GM18870 (cell line): ENCODE results near the gene TOP1.
"Not testable (repeated sequence)": the region's sequence is repeated elsewhere in the genome, so short reads cannot be mapped to it uniquely, and the experiment has no call there.

ENCODE experiments used
- ATAC-seq: cut with Tn5 transposase; IDR thresholded peaks from one replicate; pipeline ENCODE4 v1.9.1; 2021; ENCODE audit warnings: moderate library complexity; ENCODE audit not compliant: unreplicated experiment

Gene TOP1

DNA sequence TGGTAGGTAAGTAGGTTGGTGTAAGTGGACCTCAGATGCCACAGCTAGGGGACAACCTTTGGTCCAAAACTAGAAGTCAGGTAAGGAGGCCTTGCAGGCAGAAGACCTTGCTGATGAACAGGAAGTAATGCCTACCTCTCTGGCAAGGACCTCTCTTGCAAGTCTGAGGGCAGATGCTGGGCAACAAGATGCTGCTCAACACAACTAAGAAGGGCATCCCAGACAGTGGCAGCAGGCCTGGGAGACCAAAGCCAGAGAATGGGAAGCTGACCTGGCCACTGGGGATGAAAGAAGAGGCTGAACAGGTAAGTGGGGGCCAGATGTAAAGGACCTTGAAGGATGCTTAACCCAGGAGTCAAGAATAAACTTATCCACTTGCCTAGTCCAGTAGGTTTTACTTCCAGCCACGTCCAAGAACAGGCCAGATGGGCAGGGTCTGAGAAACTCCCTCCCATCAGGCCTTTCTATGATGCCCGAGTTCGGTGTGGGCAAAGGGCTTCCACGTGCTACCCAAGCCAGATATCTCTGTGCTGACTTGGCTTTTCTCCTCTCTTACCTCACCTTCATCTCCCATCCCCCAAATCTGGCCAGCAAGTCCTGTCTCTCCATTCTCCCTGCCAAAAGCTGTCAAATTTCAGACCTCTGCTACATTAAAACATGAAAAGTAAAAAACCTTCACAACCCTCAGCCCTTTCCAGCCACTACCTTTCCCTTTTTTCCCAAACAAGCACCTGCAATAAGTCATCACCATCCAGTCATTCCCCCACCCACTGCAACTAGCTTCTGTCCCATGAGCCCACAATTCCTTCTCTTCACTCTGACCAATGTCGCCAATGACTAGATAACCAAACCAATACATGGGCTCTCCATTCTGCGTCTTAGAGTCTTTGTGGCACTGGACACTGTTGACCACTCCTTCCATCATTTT lies 97.2 kb downstream of the TOP1 start:
- ATAC-seq, result no peak

DNA sequence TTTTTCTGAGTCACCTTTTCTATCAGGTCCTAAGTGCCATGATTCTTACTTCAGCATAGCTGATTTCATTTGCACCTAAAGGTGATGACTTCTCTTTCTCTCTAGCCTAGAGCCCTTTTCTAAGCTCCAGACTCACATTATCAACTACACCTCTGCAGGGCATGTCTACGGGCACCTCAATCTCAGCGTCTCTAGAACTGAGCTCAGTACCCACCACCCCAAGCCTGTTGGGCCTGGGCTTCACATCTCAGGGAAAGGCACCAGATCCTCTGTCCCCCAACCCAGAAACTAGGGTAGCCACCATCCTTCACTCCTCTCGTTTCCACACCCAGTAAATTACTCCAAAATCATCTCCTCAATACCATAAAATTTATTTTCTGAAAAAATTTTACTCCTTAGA lies 98.1 kb downstream of the TOP1 start:
- no peak for ATAC-seq

DNA sequence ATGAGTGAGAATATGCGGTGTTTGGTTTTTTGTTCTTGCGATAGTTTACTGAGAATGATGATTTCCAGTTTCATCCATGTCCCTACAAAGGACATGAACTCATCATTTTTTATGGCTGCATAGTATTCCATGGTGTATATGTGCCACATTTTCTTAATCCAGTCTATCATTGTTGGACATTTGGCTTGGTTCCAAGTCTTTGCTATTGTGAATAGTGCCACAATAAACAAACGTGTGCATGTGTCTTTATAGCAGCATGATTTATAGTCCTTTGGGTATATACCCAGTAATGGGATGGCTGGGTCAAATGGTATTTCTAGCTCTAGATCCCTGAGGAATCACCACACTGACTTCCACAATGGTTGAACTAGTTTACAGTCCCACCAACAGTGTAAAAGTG lies 99.7 kb downstream of the TOP1 start:
- ATAC-seq, result not testable (repeated sequence)

DNA sequence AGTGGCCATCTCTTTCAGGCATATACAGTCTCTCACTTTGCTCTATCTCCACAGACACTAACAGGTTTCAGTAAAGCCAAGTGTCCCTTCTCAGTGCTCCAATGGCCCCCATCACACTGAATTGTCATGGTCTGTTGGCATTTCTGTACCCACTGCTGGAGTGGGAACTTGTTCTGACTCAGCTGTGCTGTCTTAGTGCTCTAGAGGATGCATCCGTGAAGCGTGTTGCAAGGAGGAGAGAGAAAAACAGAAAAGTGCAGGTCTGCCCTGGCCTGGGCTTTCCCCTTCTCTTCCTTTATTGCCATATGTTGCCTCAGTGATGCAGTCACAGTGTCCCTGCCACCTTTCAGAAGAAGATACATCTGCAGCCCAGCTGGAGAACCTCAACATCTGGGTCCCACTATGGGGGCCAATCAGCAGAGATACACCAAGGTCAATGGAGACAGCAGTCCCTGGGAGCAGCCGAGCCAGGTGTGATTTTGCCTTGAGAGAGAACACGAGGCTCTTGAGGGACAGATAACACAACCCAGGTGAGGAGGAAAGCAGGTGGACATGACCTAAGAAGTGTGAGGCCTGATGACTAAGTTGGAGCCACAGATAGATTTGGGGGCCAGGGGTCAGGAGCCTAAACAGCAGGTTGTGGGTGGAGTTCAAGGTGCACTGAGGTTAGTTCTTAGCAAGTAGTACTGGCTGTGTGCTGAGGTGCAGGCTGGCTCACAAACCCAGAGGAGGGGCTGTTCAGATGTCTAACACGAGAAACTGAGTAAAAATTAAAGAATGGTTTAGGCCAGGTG lies 103.2 kb downstream of the TOP1 start:
- no peak for ATAC-seq

DNA sequence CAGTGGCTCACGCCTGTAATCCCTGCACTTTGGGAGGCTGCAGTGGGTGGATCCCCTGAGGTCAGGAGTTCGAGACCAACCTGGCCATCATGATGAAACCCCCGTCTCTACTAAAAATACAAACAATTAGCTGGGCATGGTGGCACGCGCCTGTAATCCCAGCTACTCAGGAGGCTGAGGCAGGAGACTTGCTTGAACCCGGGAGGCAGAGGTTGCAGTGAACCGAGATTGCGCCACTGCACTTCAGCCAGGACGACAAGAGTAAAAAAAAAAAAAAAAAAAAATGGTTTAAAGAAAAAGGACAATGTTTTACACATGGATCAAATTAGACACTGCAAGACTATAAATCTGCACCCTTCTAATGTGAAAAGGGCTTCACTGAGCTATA lies 103.8 kb downstream of the TOP1 start:
- not testable (repeated sequence) for ATAC-seq

DNA sequence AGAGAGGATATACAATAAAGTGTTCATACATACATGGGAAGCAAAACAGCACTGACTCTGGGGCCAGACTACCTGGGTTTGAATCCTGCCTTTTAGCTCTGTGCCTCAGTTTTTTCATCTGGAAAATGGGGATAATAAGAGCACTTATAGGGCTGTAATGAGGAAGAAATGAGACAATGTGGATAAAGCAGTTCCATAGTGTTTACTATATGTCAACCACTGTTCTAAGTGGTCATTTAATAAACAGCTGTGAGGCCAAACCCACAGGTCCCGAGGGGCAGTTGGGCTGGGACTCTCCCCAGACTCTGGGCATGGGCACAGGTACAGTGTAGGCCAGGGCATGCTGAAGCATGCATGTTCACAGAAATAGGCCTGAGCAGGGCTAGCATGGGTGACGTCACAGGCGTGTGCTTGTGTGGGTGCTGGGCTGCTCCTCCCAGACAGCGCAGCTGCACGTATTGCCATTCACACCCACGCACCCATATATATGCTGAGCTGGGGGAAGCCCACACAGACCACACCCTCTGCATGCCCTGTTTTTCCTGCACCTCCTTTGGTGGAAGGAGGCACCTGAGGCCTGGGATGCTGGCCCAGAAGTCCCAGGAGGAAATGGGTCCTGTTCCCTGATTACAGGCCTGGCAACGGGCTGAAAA lies 105.2 kb downstream of the TOP1 start:
- peak; percentile 46 for ATAC-seq

DNA sequence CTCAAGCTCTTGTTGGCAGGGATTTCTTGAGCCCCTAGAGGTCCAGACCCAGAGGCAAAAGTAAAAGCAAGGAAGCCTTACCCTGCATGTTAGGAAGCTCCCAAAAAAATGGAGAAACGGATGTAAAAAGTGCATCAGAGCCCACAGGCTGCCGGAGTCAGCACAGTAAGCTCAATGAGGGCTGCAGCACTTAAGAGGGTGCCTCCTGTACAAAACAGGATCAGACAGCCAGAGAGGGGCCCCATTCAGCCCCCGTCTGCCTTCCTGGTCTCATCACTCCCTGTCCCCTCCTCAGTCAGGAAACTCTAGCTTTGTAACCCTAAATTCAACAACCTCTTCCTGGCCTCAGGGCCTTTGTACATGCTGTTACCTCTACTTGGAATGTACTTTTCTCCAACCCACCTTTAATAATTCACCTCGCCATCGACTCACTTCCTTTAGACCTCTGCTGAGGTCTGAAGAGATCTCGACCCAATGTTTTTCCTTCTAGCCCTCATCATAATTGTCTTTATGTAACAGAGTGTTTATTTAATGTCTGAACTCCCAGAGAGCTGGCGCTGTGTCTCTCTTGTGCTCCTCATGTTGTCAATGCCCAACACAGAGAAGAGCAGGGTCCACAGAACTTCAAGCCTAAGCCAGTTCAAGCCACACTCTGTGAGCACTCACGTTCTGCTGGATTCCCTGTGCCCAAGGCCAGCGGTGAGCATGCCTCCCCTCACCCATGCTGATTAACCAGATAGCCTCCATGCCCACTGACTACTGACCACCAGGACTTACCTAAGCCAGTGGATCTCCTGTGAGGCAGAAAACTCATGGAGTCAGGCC lies 106.0 kb downstream of the TOP1 start:
- ATAC-seq, result no peak

DNA sequence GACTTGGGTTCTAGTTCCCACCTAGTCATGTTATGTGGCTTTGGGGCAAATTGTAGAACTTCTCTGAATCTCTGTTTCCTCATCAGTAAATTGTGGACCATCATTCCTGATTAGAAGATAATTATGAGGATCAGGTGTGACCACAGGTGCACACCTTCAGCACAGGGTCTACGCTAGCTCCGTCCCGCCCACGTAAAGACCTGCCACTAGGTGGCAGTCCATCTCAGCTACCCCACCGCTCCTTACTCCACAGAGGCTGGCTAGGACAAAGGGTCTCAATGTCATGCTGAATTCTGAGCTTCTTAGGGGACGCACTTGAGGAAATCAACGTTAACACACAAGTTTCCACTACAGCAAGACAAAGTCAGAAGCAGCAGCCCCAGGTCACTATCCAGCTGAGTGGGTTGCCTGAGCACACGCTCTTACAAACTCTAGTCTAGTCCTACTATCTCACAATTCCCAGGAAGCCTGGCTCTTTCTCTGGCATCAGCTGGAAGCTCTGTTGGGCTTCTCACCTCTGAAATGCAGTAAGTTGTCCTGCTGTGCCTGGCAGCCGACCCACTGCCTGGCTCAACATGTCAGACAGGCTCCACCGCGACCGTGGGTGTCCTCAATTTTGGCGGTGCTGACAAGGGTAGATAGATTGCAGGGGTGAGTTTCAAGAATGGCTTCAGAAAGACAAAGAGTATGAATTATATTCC lies 106.7 kb downstream of the TOP1 start:
- ATAC-seq, result no peak

DNA sequence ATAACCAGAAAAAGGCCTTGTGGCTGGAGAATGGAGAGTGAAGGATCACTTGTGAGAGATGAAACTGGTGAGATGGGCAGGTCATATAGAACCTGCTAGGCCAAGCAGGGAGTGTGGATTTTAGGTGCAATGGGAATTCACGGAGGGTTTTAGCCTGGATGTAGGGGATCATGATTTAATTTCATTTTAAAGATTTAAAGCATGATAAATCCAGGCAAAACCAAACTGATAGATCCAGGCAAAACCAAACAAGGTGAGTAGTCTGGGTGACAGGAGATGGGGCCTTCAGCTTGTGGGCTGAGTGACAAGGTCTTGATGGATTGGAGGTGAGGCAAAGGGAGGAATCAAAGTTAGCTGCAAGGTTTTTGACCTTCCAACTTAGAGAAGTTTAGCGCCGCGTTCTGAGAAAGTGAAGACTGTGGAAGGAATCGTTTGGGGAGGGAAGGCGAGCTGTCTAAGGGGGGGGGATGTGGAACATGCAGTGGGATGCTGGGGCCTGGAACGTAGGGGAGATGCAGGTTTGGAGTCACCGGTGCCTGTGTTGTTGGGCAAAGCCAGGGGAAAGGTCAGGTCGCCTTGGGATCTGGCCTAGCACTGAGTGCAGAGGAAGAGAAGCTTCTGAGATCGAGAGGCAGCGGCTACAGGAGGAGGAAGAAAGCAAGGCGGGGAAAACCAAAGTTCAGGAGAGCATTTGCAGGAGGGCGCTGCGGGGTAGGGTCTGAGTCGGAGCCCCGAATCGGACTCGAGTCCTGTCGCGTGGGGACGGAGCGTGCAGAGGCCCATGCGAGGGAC lies 107.5 kb downstream of the TOP1 start:
- no peak for ATAC-seq

DNA sequence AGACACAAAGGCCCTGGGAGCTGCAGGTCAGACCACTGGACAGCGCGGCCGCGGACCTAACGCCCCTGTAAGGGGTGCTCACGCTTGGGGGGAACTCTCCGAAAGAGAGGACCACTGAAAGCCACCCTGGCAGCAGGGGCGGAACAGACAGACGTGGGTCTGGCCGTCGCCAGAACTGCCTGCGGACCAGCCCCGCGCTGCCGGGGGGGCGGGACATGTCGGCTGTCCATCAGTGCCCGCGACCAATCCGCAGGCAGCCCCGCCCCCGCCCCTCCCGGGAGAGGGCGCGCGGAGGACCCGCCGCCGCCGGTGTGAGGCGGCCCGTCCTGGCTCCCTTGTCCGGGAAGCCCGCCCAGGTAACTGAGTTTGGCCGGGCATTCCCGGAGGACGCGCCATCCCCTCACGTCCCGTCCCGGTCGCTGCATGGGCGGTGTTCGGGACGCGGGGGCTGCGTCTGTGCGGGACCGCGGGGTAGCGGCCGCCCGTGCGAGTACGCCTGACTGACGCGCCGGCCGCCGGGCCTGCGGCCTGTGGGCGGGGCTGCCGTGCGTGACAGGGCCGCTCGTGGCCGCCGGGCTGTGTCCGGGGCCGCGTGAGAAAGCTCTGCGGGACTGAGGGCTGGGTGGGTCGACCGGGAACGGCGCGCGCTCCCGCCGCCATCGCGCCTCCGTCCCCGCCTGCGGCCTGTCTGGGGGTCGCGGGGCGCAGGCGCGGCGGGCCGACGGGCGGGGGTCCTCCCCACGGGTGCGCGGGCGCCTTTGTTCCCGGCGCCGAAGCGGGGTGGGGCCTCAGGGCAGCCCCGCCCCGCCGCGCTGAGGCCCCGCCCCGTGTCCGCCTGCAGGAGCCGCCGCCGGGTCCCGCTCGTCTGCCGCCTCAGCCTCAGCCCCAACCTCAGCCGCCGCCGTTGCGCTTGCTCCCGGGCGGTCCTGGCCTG lies 108.3 kb downstream of the TOP1 start, which contains the start of gene PLCG1:
Gene PLCG1, plus strand, starts transcription at position 864 of the 934 bp plus-strand sequence. CDS start 99 bp downstream, outside the sequence.
- no peak for ATAC-seq

DNA sequence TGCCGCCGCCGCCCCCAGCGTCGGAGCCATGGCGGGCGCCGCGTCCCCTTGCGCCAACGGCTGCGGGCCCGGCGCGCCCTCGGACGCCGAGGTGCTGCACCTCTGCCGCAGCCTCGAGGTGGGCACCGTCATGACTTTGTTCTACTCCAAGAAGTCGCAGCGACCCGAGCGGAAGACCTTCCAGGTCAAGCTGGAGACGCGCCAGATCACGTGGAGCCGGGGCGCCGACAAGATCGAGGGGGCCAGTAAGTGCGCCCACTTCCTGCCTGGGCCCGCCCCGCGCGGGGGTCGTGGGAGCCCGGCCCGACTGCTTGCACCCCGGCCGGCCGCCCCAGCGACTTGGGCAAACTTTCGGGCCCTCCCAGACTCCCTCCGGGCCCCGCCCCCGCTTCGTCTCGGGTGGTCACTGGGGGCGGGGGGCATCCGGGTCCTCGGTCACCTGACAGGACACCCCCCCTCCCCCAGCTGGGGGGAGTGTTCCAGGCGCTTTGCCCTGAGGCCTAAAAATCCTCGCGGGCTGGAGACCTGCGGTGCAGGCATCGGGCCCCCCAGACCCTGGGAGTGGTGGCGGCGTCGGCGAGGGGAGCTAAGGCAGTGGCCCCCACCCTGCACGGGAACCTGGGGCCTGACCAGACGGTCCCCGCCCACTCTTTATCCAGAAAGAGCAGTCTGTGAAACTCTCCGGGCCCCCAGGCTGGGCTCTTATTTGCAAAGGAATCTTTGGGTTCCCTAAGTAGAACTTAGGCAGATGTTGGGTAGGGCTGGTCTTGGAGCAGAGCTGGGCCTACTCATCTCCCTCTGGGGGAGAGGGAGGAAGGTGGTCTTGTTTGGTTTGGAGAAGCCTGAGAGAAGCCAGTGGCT lies 109.2 kb downstream of the TOP1 start:
- ATAC-seq, result no peak

DNA sequence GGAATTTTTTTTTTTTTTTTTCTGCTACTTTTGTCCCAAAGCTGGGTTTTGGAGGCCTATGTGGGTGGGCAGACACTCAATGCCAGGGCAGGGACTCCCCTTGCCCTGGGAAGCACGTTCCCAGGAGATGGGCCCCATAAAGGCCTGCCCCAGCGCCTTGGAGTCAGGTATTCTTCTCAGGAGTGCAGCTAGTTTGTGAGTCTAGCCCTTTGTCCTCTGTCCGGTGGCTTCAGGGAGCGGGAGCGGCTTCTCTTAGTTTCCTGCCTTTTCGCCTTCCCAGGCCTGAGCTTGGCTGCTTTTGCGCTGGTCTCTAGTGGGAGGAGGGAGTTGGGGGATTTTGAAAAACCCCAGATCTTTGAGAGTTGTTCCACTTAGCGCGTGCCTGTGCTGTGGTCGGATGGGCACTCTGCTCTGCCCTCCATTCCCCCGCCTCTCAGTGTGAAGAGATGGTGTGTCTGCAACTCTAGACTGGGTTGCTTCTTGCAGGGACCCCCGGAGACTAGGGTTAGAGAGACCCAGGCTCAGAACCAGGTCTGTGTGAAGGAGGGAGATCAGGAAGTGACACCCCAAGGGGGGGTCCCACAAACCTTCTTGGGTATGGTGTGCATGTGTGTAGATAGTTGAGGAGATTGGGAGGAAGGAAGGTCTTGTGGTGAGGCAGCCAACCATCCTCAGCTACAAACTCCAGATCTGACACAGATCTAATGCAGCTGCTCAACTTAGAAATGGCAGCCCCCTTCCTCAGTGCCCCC lies 110.0 kb downstream of the TOP1 start:
- no peak for ATAC-seq

DNA sequence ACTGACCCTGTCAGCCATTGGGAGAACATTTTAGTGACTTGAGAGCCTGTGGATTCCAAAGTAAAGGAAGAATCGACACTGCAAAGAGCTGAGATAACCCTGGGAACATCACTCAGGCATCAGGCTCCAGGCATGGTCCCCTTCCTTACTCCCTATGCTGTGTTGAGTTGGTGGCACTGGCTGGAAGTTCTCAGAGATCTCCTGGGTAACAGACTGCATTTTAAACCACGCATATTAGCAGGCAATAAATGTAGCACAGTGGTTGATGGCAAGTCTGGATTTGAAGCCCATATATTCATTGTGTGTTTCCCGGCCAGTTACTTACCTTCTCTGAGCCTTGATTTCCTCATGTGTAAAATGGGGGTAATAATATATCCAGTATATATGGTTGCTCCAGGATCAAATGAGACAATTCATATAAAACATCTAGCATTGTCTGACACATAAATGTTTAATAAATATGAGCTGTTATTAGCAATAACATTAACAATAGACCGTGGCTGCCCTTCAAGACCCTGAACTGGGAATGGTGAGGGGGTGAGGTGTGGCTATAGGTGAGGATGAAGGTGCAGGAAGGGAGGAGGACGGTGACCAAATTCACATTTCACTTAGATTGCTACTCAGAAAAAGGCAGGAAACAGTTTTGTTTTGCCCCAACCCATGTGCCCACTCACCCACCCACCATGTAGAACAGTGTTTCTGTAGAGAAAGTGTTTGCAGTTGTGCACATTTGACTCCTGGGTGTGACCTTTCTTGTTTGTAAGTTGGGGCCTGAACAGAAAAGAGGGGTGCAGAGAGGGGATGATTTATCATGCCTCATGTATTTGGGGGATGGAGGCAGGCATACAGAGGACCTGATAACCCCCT lies 110.8 kb downstream of the TOP1 start:
- ATAC-seq, result no peak

DNA sequence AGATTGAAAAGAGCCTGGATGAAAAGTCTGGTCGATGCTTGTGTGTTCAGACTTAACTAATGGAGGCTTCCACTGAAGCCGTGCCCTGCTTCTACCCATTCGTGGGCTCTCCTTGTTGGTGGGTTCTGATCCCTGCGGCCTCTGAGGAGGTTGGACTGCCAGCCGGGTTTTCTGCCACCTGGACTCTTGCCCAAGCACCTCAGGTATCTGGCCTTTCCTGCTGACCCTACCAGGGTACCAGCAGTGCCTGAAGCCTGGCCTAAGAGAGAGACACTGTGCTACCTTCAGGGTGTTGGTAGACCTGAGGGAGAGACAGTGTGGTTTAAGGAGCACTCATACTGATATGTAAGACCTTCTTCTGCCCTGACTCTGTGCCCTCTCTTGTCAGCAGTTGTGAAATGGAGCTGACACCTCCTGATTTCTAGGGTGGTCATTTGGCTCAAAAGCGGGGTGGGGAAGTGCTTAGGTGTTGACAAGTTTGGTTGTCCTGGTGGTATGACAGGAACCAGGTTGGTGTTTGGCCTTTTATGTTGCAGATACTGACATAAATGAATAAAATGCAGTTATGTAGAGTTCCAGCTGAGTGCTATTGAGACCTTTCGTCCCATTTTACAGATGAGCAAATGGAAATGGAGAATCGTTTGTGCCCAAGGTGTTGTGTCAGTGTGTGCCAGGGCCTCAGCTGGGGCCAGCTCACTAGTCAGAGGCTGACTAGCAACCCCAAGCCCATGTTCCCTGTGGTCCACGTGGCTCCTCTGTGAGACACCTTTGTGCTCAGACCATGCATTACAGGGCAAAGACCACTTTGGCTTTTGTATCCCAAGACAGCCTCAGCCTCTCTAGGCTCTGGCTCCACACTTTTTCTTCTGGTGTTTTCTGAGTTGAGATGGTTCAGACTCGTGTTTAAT lies 111.9 kb downstream of the TOP1 start:
- ATAC-seq, result no peak
